ENCODE results near the gene LETMD1.

LETMD1 gene

GRCh38 chr12:51082561-51083125, 34.5 kb downstream of the LETMD1 start (continued):
- no peak for TF ChIP-seq KLF10 (tag by site-specific recombination; IDR thresholded peaks at IDR 0.05)
- TF ChIP-seq ZSCAN18 (tag by site-specific recombination; IDR thresholded peaks at IDR 0.05), result no peak
- TF ChIP-seq ZNF140 (tag by site-specific recombination; IDR thresholded peaks at IDR 0.05), result no peak
- TF ChIP-seq ZEB2 (tag by site-specific recombination; IDR thresholded peaks at IDR 0.05), result no peak
- TF ChIP-seq ZNF791 (tag by site-specific recombination; IDR thresholded peaks at IDR 0.05), result no peak
- TF ChIP-seq ZNF121 (tag by site-specific recombination; IDR thresholded peaks at IDR 0.05), result no peak
- TF ChIP-seq ZFP69B (tag by site-specific recombination; IDR thresholded peaks at IDR 0.05), result no peak
- no peak for TF ChIP-seq ZBTB48 (tag by site-specific recombination; IDR thresholded peaks at IDR 0.05)
- TF ChIP-seq ZNF530 (tag by site-specific recombination; IDR thresholded peaks at IDR 0.05; ENCODE audit: low read depth), result no peak
- no peak for TF ChIP-seq ZNF707 (tag by site-specific recombination; IDR thresholded peaks at IDR 0.05)
- TF ChIP-seq ZNF645 (tag by site-specific recombination; IDR thresholded peaks at IDR 0.05), result no peak; the same call in 1 of the 2 replicates
- TF ChIP-seq KLF16 (tag by site-specific recombination; IDR thresholded peaks at IDR 0.05), result peak; percentile 77; the same call in 1 of the 2 replicates
- no peak for TF ChIP-seq SCRT1 (tag by site-specific recombination; IDR thresholded peaks at IDR 0.05; ENCODE audit: borderline replicate concordance)
- TF ChIP-seq EGR2 (tag by site-specific recombination; IDR thresholded peaks at IDR 0.05; ENCODE audit: low read depth), result peak; percentile 97; the same call in 1 of the 2 replicates
- TF ChIP-seq ZNF513 (tag by site-specific recombination; IDR thresholded peaks at IDR 0.05), result no peak
- TF ChIP-seq ZNF2 (tag by site-specific recombination; IDR thresholded peaks at IDR 0.05), result peak; percentile 67; the same call in 1 of the 2 replicates
- TF ChIP-seq ZNF488 (tag by site-specific recombination; IDR thresholded peaks at IDR 0.05), result no peak
- TF ChIP-seq AEBP2 (tag by site-specific recombination; IDR thresholded peaks at IDR 0.05; ENCODE audit: borderline replicate concordance), result no peak
- TF ChIP-seq ZIC2 (tag by site-specific recombination; IDR thresholded peaks at IDR 0.05), result no peak
- no peak for TF ChIP-seq ZNF837 (tag by site-specific recombination; IDR thresholded peaks at IDR 0.05)
- no peak for TF ChIP-seq ZNF19 (tag by site-specific recombination; IDR thresholded peaks at IDR 0.05; ENCODE audit: low read depth)
- no peak for TF ChIP-seq ZNF175 (tag by site-specific recombination; IDR thresholded peaks at IDR 0.05)
- TF ChIP-seq TCF7L2 (IDR thresholded peaks at IDR 0.05; ENCODE audit: borderline replicate concordance, low read depth, low read length), result no peak
- no peak for TF ChIP-seq SETDB1 (IDR thresholded peaks at IDR 0.05; ENCODE audit: insufficient read length, low read length)
- no peak for TF ChIP-seq HOXD13 (CRISPR knock-in tag; IDR thresholded peaks at IDR 0.05; ENCODE audit: borderline replicate concordance)
- TF ChIP-seq ZNF324 (tag by site-specific recombination; IDR thresholded peaks at IDR 0.05), result peak; percentile 71; the same call in 1 of the 2 replicates
- no peak for TF ChIP-seq ZBTB1 (tag by site-specific recombination; IDR thresholded peaks at IDR 0.05)
- peak; percentile 36 for TF ChIP-seq ZXDB (tag by site-specific recombination; IDR thresholded peaks at IDR 0.05)
- TF ChIP-seq REST (tag by site-specific recombination; IDR thresholded peaks at IDR 0.05), result no peak
- TF ChIP-seq ZNF274 (IDR thresholded peaks at IDR 0.05; ENCODE audit: low read length), result no peak
- no peak for TF ChIP-seq ZNF274 (tag by site-specific recombination; IDR thresholded peaks at IDR 0.05; ENCODE audit: borderline replicate concordance)
- no peak for TF ChIP-seq ZNF202 (tag by site-specific recombination; IDR thresholded peaks at IDR 0.05; ENCODE audit: borderline replicate concordance)

Data from HEK293 (cell line).